HEK293 (cell line): Measurements from ENCODE around the gene PRKAG2.

Experiments
- CTCF ChIA-PET: fragments of 350-600 bp; formaldehyde crosslinking; extraction: SDS; loops from one replicate; lab custom pipeline; 2021; ENCODE audit warnings: antibody characterized with exemption; lab: Yijun Ruan, JAX
- POLR2A ChIA-PET: fragments of 300-600 bp; formaldehyde crosslinking; extraction: SDS; loops from one replicate; lab custom pipeline; 2020; ENCODE audit warnings: antibody characterized with exemption, inconsistent platforms; lab: Yijun Ruan, JAX
- H3K27ac ChIP-seq: fragments of 200-500 bp; sonication (Bioruptor generic); 2 replicates; pipeline ENCODE4 v1.5.1; 2014; ENCODE audit warnings: low read depth, low read length, control low read depth, inconsistent platforms; ENCODE audit errors: extremely low read depth
- H3K36me3 ChIP-seq, 2 experiments: fragments of 200-500 bp in 1 of 2; sonication (Bioruptor generic) in 1 of 2; 1 replicate in 1 of 2; 2 replicates in 1 of 2; pipeline ENCODE4 v1.5.1; 2014 to 2017; ENCODE audit warnings: inconsistent platforms in 2 of 2, low read length in 2 of 2; ENCODE audit not compliant: control insufficient read depth in 2 of 2, insufficient read depth in 1 of 2
- H3K4me1 ChIP-seq: fragments of 200-500 bp; sonication (Bioruptor generic); 2 replicates; pipeline ENCODE4 v1.5.1; 2014; ENCODE audit warnings: mild to moderate bottlenecking, low read length, inconsistent platforms; ENCODE audit not compliant: control insufficient read depth, insufficient read depth
- H3K4me3 ChIP-seq: 2 replicates; pipeline ENCODE4 v1.5.1; 2011; ENCODE audit warnings: low read depth, mild to moderate bottlenecking, control low read depth, low read length, moderate library complexity
- H3K9me3 ChIP-seq: fragments of 200-500 bp; sonication (Bioruptor generic); 2 replicates; pipeline ENCODE4 v1.5.1; 2014; ENCODE audit warnings: low read depth, low read length, inconsistent platforms; ENCODE audit not compliant: control insufficient read depth, insufficient read depth
- AEBP2 ChIP-seq: fragments of 450-650 bp; formaldehyde crosslinking; IDR thresholded peaks from 2 replicates; pipeline ENCODE4 v1.5.1; 2016; ENCODE audit warnings: missing biosample characterization, missing genetic modification characterization, borderline replicate concordance
- GLI2 ChIP-seq: fragments of 450-650 bp; formaldehyde crosslinking; IDR thresholded peaks from 2 replicates; pipeline ENCODE4; 2017; ENCODE audit warnings: missing biosample characterization, missing genetic modification characterization, low read depth, borderline replicate concordance
- IKZF3 ChIP-seq: fragments of 450-650 bp; IDR thresholded peaks from 2 replicates; pipeline ENCODE4 v1.5.0; 2018; ENCODE audit warnings: missing biosample characterization, mild to moderate bottlenecking, missing genetic modification characterization, moderate library complexity
- PRDM6 ChIP-seq: fragments of 450-650 bp; formaldehyde crosslinking; IDR thresholded peaks from 2 replicates; pipeline ENCODE4 v1.5.1; 2017; ENCODE audit warnings: missing biosample characterization, missing genetic modification characterization
- RBAK ChIP-seq: fragments of 450-650 bp; formaldehyde crosslinking; IDR thresholded peaks from 2 replicates; pipeline ENCODE4 v1.5.1; 2016; ENCODE audit warnings: missing biosample characterization, missing genetic modification characterization
- YY2 ChIP-seq: fragments of 450-650 bp; formaldehyde crosslinking; IDR thresholded peaks from 2 replicates; pipeline ENCODE4 v1.5.1; 2016; ENCODE audit warnings: missing biosample characterization, missing genetic modification characterization
- ZBTB48 ChIP-seq: fragments of 450-650 bp; formaldehyde crosslinking; IDR thresholded peaks from 2 replicates; pipeline ENCODE4 v1.5.1; 2016; ENCODE audit warnings: missing biosample characterization, missing genetic modification characterization
- ZBTB6 ChIP-seq: fragments of 450-650 bp; formaldehyde crosslinking; IDR thresholded peaks from 2 replicates; pipeline ENCODE4 v1.5.1; 2017; ENCODE audit warnings: missing biosample characterization, missing genetic modification characterization
- ZNF138 ChIP-seq: fragments of 450-650 bp; formaldehyde crosslinking; IDR thresholded peaks from 2 replicates; pipeline ENCODE4 v1.5.1; 2016; ENCODE audit warnings: missing biosample characterization, missing genetic modification characterization, borderline replicate concordance
- ZNF18 ChIP-seq: fragments of 450-650 bp; formaldehyde crosslinking; IDR thresholded peaks from 2 replicates; pipeline ENCODE4 v1.5.1; 2016; ENCODE audit warnings: missing biosample characterization, missing genetic modification characterization
- ZNF24 ChIP-seq: fragments of 450-650 bp; formaldehyde crosslinking; IDR thresholded peaks from 2 replicates; pipeline ENCODE4 v1.5.1; 2016; ENCODE audit warnings: missing biosample characterization, missing genetic modification characterization
- ZNF335 ChIP-seq: fragments of 450-650 bp; formaldehyde crosslinking; conservative IDR thresholded peaks from 2 replicates; pipeline ENCODE4 v1.5.1; 2016; ENCODE audit warnings: missing biosample characterization, missing genetic modification characterization
- ZNF362 ChIP-seq: fragments of 450-650 bp; formaldehyde crosslinking; IDR thresholded peaks from 2 replicates; pipeline ENCODE4 v1.5.1; 2016; ENCODE audit warnings: missing biosample characterization, missing genetic modification characterization
- ZNF366 ChIP-seq: fragments of 450-650 bp; formaldehyde crosslinking; conservative IDR thresholded peaks from 2 replicates; pipeline ENCODE4 v1.5.1; 2016; ENCODE audit warnings: missing biosample characterization, missing genetic modification characterization
- ZNF48 ChIP-seq: fragments of 450-650 bp; formaldehyde crosslinking; IDR thresholded peaks from 2 replicates; pipeline ENCODE4 v1.5.1; 2016; ENCODE audit warnings: missing biosample characterization, missing genetic modification characterization
- ZNF488 ChIP-seq: fragments of 450-650 bp; formaldehyde crosslinking; IDR thresholded peaks from 2 replicates; pipeline ENCODE4 v1.5.1; 2016; ENCODE audit warnings: missing biosample characterization, missing genetic modification characterization
- ZNF513 ChIP-seq: fragments of 450-650 bp; IDR thresholded peaks from 2 replicates; pipeline ENCODE4 v1.5.1; 2018; ENCODE audit warnings: missing biosample characterization, missing genetic modification characterization
- ZNF645 ChIP-seq: fragments of 450-650 bp; formaldehyde crosslinking; IDR thresholded peaks from 2 replicates; pipeline ENCODE4; 2016; ENCODE audit warnings: missing biosample characterization, missing genetic modification characterization
- ZNF830 ChIP-seq: fragments of 450-650 bp; IDR thresholded peaks from 2 replicates; pipeline ENCODE4 v1.5.0; 2018; ENCODE audit warnings: missing biosample characterization, missing genetic modification characterization, low read depth, mild to moderate bottlenecking, moderate library complexity
- ZNF837 ChIP-seq: fragments of 450-650 bp; formaldehyde crosslinking; IDR thresholded peaks from 2 replicates; pipeline ENCODE4 v1.5.1; 2016; ENCODE audit warnings: missing biosample characterization, missing genetic modification characterization
- ZSCAN16 ChIP-seq: fragments of 450-650 bp; formaldehyde crosslinking; IDR thresholded peaks from 2 replicates; pipeline ENCODE4 v1.5.1; 2016; ENCODE audit warnings: missing biosample characterization, missing genetic modification characterization

Gene PRKAG2

GRCh38 chr7:151854720-151855071 is 22.2 kb downstream of the PRKAG2 start:
- CTCF ChIA-PET, result no interaction called here
- Histone ChIP-seq H3K4me1 (no peaks in the 10 kb centered on the region), H3K27ac (no peak overlapping the region), H3K4me3 (no peak overlapping the region), H3K36me3 (no peaks in the 10 kb centered on the region), H3K9me3 (no peaks in the 10 kb centered on the region)
- POLR2A ChIA-PET, result no interaction called here
- TF ChIP-seq ZNF48 (no peak), ZNF362 (tag by site-specific recombination) (no peak), PRDM6 (tag by site-specific recombination) (no peak), ZBTB6 (tag by site-specific recombination) (peak; percentile 48; the same call in 1 of the 2 replicates), AEBP2 (tag by site-specific recombination) (no peak), ZNF18 (tag by site-specific recombination) (no peak), ZSCAN16 (tag by site-specific recombination) (no peak), ZNF513 (tag by site-specific recombination) (no peak), ZNF138 (tag by site-specific recombination) (no peak), YY2 (tag by site-specific recombination) (no peak), ZBTB48 (tag by site-specific recombination) (0 out of 2 replicates have a peak, but pooled peaks have one; percentile 7), ZNF837 (no peak), ZNF488 (tag by site-specific recombination) (no peak), RBAK (no peak)

- H3K9me3 ChIP-seq, result no peaks in the 10 kb centered on the region
- no peak overlapping the region for H3K4me3 ChIP-seq
- POLR2A ChIA-PET, result no interaction called here
- no peaks in the 10 kb centered on the region for H3K4me1 ChIP-seq
- H3K36me3 ChIP-seq, result no peaks in the 10 kb centered on the region
- CTCF ChIA-PET, result no interaction called here
- no peak overlapping the region for H3K27ac ChIP-seq
- TF ChIP-seq ZNF24 (tag by site-specific recombination), result no peak
- no peak for TF ChIP-seq IKZF3
- TF ChIP-seq GLI2 (tag by site-specific recombination), result no peak
- no peak for TF ChIP-seq ZNF645
- TF ChIP-seq ZNF830 (tag by site-specific recombination), result no peak
- no peak for TF ChIP-seq ZNF335 (tag by site-specific recombination)
- no peak for TF ChIP-seq ZNF366
Observed at GRCh38 chr7:151853896-151854719, 22.8 kb downstream of the PRKAG2 start.
